AG09319 (cell line): ENCODE data around the gene DCHS1.

Experiments
- DNase-seq: peaks from one replicate; pipeline ENCODE4 v3.0.0-alpha.2; 2010; ENCODE audit warnings: low read depth; ENCODE audit errors: extremely low read depth
- CTCF ChIP-seq: IDR thresholded peaks from 2 replicates; pipeline ENCODE4 v1.5.1; 2011; ENCODE audit warnings: low read depth, mild to moderate bottlenecking, inconsistent platforms, low read length, moderate library complexity

DCHS1 gene

DNA sequence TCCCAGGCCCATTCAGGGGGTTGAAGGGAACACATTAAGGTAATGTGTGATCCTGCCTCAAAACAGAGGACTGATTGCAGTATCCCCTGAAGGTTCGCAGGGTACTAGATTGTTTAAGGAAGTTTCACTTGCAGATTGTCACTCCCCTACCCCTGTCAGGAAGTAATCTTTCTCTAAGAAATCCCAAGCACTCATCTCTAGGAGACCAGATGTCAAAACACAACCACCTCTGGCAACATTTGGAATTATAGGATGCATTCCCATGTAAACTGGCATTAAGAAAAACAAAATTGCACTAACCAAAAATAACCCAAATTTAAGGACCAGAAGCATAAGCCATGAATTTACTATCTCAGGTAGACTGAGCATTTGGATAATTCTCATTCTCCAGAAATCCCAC is 25.9 kb upstream of the DCHS1 start:
- TF ChIP-seq CTCF, result no peak
- DNase-seq, result no peak

DNA sequence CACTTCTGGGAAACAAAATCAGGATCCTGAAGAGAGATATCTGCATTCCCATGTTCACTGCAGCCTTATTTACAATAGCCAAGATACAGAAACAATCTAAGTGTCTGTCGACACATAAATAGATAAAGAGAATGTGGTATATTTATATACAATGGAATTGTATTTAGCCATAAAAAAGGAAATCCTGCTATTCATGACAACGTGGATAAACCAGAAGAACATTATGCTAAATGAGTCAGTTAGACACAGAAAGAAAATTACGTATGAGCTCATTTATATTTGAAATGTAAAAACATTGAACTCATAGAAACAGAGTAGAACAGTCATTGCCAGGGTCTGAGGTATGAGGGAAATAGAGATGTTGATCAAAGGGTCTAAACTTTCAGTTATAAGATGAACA is 21.4 kb upstream of the DCHS1 start:
- DNase-seq, result no peak
- TF ChIP-seq CTCF, result no peak

GRCh38 chr11:6674862-6675261 is 19.3 kb upstream of the DCHS1 start:
- no peak for TF ChIP-seq CTCF
- no peak for DNase-seq

DNA sequence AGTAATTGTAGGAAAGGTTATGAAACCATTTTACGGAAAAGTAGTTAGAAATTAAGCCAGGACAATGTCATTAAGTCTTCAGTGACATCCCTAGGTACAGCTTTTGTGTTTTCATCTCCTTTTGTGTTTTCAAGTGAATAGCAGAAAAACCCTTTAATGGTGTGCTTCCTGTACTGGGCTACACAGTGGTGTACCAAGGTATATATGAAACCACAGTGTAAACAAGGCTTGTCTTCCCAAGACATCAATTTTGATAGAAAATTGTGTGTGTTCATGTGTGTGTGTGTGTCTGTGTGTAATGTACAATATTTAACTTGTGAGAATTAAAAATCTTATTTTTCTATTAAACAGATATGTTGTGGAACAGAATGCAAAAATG is 18.6 kb upstream of the DCHS1 start:
- no peak for TF ChIP-seq CTCF
- DNase-seq, result no peak

- no peak for TF ChIP-seq CTCF
- DNase-seq, result no peak
Measured at GRCh38 chr11:6673523-6674218, 18.1 kb upstream of the DCHS1 start.

- no peak for TF ChIP-seq CTCF
- no peak for DNase-seq
Measured at GRCh38 chr11:6671991-6672390, 16.4 kb upstream of the DCHS1 start.

- no peak for TF ChIP-seq CTCF
- no peak for DNase-seq
Measured at GRCh38 chr11:6670202-6670830, 14.7 kb upstream of the DCHS1 start.
